Right lobe of liver (tissue), 6 donors: ENCODE data around the gene GALNT17. TPM values are rescaled to one million over a fixed set of nuclear protein-coding genes. Genes with fewer than 3 reads are reported as not detected.

Experiments used
- ATAC-seq, 4 donors: fragments of 200-7000 bp; cut with Tn5 transposase; one replicate each; pipeline ENCODE4 v1.9.1; 2020; ENCODE audit warnings: mild to moderate bottlenecking in 4 of 4, moderate library complexity in 4 of 4
- DNase-seq, 3 donors: peaks; one replicate each; pipeline ENCODE4 v3.0.0-alpha.2; 2020
- H3K27ac ChIP-seq, 3 donors: fragments of 200-600 bp; one replicate each; pipeline ENCODE4 v1.8.0; 2022
- H3K27me3 ChIP-seq, 2 donors: fragments of 200-600 bp; one replicate each; pipeline ENCODE4 v1.8.0; 2022
- H3K36me3 ChIP-seq, 4 donors: fragments of 200-600 bp; sonication (generic) in 1 of 4; one replicate each; pipeline versions ENCODE4 v1.5.1 to v1.8.0; 2017 to 2022; ENCODE audit warnings: control low read depth in 1 of 4
- H3K4me1 ChIP-seq, 4 donors: fragments of 200-600 bp; sonication (generic) in 1 of 4; one replicate each; pipeline versions ENCODE4 v1.5.1 to v1.8.0; 2017 to 2022; ENCODE audit warnings: control low read depth in 1 of 4
- H3K4me3 ChIP-seq, 3 donors: fragments of 200-600 bp; one replicate each; pipeline ENCODE4 v1.8.0; 2022
- H3K9me3 ChIP-seq, 4 donors: fragments of 200-600 bp; sonication (generic) in 1 of 4; one replicate each; pipeline versions ENCODE4 v1.5.1 to v1.8.0; 2017 to 2022; ENCODE audit warnings: control low read depth in 1 of 4
- POLR2A ChIP-seq: fragments of 450-650 bp; IDR thresholded peaks from one replicate; pipeline ENCODE4 v1.6.1; 2017; ENCODE audit warnings: antibody characterized with exemption, mild to moderate bottlenecking
- WGBS: methylation state at CpG from one replicate; pipeline ENCODE4 v1.1.6; 2018; ENCODE audit warnings: low coverage, low lambda C conversion rate; ENCODE audit not compliant: insufficient coverage; ENCODE audit errors: missing lambda C conversion rate; 5-methylcytosine and 5-hydroxymethylcytosine counted together
- intact Hi-C, 2 donors: fragments of 100-400 bp; cut with DNase I; formaldehyde crosslinking; loops; one replicate each; pipeline versions ENCODE4 v1.11.2 to v1.14.1; 2022
- total RNA-seq, 6 experiments: library from RNA; depleted of rRNA in 2 of 6; stranded (reverse); fragments of >200 nt in 2 of 6; fragmentation: NEBNext Ultra II Directional in 3 of 6; extraction: Animal tissue kit (Norgen Biotek cat#: 25700) in 3 of 6; gene quantifications; one replicate each; pipeline versions ENCODE4 v1.1.0 to v1.2.4, GENCODE V29; 2016 to 2023
- TF ChIP-seq, protein P1 (sequence below), 4 donors: fragments of 200-600 bp in 3 of 4; fragments of 450-650 bp in 1 of 4; IDR thresholded peaks; one replicate each; pipeline versions ENCODE4 v1.5.1 to v1.8.0; 2016 to 2022; ENCODE audit warnings: antibody characterized with exemption in 4 of 4, mild to moderate bottlenecking in 2 of 4
- donor health status: DM: no; HTN: yes; CAD: no.
- donor health status: DM: no; HTN: no; CAD: no.
- donor health status: DM: no; HTN: no; CAD: no.
- donor health status: DM: no; HTN: yes; CAD: no.
- donor health status: DM: no; HTN: yes; CAD: no.

The GALNT17 gene
- total RNA-seq, 6 experiments from 2014 or later, result 0.06 to 0.31 (median 0.10) TPM

DNA sequence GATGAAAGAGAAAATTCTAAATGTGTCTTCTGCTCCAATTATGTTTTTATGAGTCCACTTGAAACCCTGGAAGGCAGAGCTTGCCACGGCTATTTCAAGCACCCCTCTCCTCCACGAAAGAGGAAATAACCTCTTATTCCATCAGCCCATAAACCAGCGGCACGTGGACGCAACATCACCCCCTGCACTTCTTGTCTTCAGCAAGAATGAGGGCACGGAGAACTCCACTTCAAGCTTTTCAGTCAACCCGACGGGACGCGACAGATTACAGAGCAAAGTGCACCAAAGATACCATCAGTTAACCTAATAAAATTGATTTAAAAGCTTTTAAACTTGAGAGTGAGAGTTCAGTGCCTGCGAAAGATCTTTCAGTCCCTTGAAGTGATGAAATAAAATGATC lies 406.3 kb downstream of the GALNT17 start:
- intact Hi-C loops, result no loop called here
- H3K36me3 ChIP-seq, result no peaks in the 10 kb centered on the region
- H3K4me3 ChIP-seq, result no peak overlapping the region
- ATAC-seq (no peak), DNase-seq (no peak)
- H3K27me3 ChIP-seq, result no peaks in the 10 kb centered on the region
- no peaks in the 10 kb centered on the region for H3K9me3 ChIP-seq
- TF ChIP-seq, protein P1, sequence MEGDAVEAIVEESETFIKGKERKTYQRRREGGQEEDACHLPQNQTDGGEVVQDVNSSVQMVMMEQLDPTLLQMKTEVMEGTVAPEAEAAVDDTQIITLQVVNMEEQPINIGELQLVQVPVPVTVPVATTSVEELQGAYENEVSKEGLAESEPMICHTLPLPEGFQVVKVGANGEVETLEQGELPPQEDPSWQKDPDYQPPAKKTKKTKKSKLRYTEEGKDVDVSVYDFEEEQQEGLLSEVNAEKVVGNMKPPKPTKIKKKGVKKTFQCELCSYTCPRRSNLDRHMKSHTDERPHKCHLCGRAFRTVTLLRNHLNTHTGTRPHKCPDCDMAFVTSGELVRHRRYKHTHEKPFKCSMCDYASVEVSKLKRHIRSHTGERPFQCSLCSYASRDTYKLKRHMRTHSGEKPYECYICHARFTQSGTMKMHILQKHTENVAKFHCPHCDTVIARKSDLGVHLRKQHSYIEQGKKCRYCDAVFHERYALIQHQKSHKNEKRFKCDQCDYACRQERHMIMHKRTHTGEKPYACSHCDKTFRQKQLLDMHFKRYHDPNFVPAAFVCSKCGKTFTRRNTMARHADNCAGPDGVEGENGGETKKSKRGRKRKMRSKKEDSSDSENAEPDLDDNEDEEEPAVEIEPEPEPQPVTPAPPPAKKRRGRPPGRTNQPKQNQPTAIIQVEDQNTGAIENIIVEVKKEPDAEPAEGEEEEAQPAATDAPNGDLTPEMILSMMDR (IDR thresholded peaks at IDR 0.05), result no peak
- TF ChIP-seq POLR2A, result no peak
- no peaks in the 10 kb centered on the region for H3K4me1 ChIP-seq
- WGBS, result 27% methylated on average over 11 of the region's 11 CpGs
- H3K27ac ChIP-seq, result no peak overlapping the region

- no peaks in the 10 kb centered on the region for H3K9me3 ChIP-seq
- H3K4me3 ChIP-seq, result no peak overlapping the region
- ATAC-seq (no peak), DNase-seq (no peak)
- WGBS, result 81% methylated on average over 4 of the region's 4 CpGs
- no peak overlapping the region for H3K27ac ChIP-seq
- no peaks in the 10 kb centered on the region for H3K27me3 ChIP-seq
- H3K4me1 ChIP-seq, result no peaks in the 10 kb centered on the region
- intact Hi-C loops, result no loop called here
- TF ChIP-seq POLR2A, result no peak
- TF ChIP-seq, protein P1 (IDR thresholded peaks at IDR 0.05), result no peak
- no peaks in the 10 kb centered on the region for H3K36me3 ChIP-seq
Measured at GRCh38 chr7:71539615-71540014, 407.7 kb downstream of the GALNT17 start.

DNA sequence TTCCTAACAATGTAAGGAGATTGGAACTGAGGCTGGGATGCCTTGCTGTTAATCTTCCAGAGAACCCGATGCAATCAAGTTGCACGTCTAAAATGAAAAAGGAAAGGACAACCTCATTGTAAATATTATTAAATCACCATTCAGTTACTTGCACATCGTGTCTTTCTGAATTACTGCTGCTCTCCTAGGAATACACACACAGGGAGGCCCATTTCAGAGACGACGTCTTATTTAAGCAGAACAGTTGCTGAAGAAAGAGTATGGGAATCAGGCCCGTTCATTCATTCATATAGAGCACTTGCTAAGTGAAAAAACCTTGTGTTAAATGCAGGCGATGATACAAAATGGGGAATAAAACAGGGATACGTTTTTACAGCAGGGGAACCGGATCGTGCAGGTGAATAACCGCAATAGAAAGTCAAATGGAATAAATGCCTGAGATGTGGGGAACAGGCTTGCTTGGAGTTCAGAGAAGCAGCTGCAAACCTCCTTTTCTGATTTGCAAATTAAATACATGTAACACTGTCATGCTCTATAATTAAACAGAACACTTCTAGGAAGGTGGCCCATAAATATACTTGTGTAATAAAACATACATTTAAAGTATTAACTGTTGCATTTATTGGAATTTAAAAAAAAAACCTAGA lies 409.9 kb downstream of the GALNT17 start:
- no peaks in the 10 kb centered on the region for H3K9me3 ChIP-seq
- no peaks in the 10 kb centered on the region for H3K4me1 ChIP-seq
- no peak overlapping the region for H3K4me3 ChIP-seq
- TF ChIP-seq, protein P1 (IDR thresholded peaks at IDR 0.05), result no peak
- no peak for TF ChIP-seq POLR2A
- 57% methylated on average over 11 of the region's 11 CpGs for WGBS
- intact Hi-C loops, result no loop called here
- no peaks in the 10 kb centered on the region for H3K36me3 ChIP-seq
- DNase-seq (no peak), ATAC-seq (no peak)
- no peak overlapping the region for H3K27ac ChIP-seq
- H3K27me3 ChIP-seq, result no peaks in the 10 kb centered on the region

DNA sequence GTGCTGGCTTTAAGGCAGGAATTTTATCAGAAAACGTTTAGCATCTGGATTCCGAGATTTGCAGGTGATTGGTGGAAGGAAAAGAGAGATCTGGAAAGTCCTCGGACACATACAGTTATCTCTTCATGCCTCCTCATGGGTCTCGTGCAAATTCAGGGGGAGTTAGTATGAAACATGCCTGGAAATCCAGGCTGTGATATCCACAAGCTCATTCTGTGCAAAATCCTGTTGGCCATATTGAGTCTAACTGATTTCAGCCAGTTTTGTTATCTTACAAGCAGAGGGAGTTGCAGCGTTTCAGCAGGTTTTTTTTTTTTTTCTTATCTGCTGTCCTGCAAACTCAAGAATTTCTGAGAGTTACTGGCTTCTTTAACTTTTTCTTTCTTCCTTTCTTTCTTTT lies 411.5 kb downstream of the GALNT17 start:
- intact Hi-C loops, result no loop called here
- Histone ChIP-seq H3K9me3 (no peaks in the 10 kb centered on the region), H3K4me1 (no peaks in the 10 kb centered on the region), H3K4me3 (no peak overlapping the region), H3K27me3 (no peaks in the 10 kb centered on the region), H3K27ac (no peak overlapping the region), H3K36me3 (no peaks in the 10 kb centered on the region)
- ATAC-seq (no peak), DNase-seq (no peak)
- WGBS, result 3% methylated on average over 5 of the region's 5 CpGs
- no peak for TF ChIP-seq POLR2A
- TF ChIP-seq, protein P1 (IDR thresholded peaks at IDR 0.05), result no peak
